ENCODE data around the gene SRSF5. TPM values are rescaled to one million over a fixed set of nuclear protein-coding genes. Genes with fewer than 3 reads are reported as not detected.
A peak's percentile ranks its signal among the peaks of the same experiment; 100 is the strongest.
"Not testable (repeated sequence)": the region's sequence is repeated elsewhere in the genome, so short reads cannot be mapped to it uniquely, and the experiment has no call there.

SRSF5 gene
- total RNA-seq = 100 to 1,000 TPM; 212 to 251 TPM
- long read RNA-seq, donor 1, transcript SRSF5-217 (8 exons, 1,500 nt) = major isoform, 13 of 42 reads
- long read RNA-seq, donor 1, partial matches to known transcripts = 6 of 42 reads
- long read RNA-seq, donor 1, other reads (novel, unspliced or antisense) = 18 of 42 reads
- long read RNA-seq, donor 2, transcript SRSF5-201 (8 exons, 1,638 nt) = minor isoform, 12 of 102 reads
- long read RNA-seq, donor 2, transcript SRSF5-217 (8 exons, 1,500 nt) = major isoform, 30 of 102 reads
- long read RNA-seq, donor 2, partial matches to known transcripts = 18 of 102 reads
- long read RNA-seq, donor 2, other reads (novel, unspliced or antisense) = 41 of 102 reads

DNA sequence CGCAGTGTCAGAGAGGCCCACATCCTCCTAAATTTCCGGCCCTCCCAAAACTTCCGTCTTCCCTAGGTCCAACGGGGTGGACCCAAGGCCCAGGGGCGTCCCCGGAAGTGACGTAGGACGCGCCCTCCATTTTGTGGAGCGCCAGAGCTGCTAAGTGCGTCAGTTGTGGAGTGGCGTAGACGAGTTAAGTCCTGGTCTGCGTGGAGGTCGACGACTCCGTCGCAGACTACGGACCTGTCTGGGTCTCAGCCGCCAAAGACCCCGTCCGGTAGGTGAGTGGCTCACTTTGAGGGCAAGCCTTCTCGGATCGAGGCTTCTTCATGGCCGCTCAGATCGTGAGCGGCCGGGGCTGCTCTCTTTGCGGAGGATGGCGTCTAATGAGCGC, at the start of gene SRSF5:
TSS of gene SRSF5 (plus strand) at position 159 of the 385 bp plus-strand sequence. CDS start 1,015 bp downstream, outside the sequence.
- intact Hi-C loops (cut with DNase I) = no loop called here
- peak; percentile 99 for DNase-seq (ENCODE audit: low spot score)

GRCh38 chr14:69718614-69719013, 48.3 kb upstream of the SRSF5 start:
- intact Hi-C loops (cut with DNase I) = loop anchor here in 1 of 2 donors (10.0 kb wide), 1 partner anchor 54 kb away; no protein-coding TSS in a partner anchor

DNA sequence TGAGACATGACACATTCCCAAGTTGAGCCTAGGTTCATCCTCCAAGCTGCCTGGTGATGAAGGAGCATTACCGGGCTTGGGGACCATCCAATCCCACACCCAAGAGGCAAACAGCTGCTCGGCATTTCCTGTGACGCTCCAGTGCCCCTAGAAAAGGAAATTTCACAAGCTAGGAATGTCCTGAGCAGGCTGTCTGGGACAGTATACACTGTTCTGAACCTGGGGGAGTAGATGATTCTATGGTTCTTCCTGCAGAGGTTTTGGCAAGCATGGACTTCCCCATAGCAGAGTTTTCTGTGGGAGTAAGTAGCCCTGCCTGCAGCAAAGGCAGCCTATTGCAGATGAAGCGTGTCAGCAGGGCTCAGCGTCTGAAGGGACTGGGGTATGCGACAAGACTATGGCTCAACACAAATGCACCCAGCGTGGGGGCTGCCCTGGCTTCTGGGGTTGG, 47.4 kb upstream of the SRSF5 start:
- intact Hi-C loops (cut with DNase I) = loop anchor here in 1 of 2 donors (10.0 kb wide), 1 partner anchor 55 kb away; no protein-coding TSS in a partner anchor
- no peak for DNase-seq (ENCODE audit: low spot score)

More at GRCh38 chr14:69718614-69719013, 48.3 kb upstream of the SRSF5 start:
- DNase-seq (ENCODE audit: low spot score) = not testable (repeated sequence)

GRCh38 chr14:69720912-69721311, 46.0 kb upstream of the SRSF5 start:
- DNase-seq (ENCODE audit: low spot score) = no peak
- intact Hi-C loops (cut with DNase I) = no loop called here

- DNase-seq (ENCODE audit: low spot score) = peak; percentile 96
- intact Hi-C loops (cut with DNase I) = loop anchor here (2.0 to 5.0 kb wide), 3 partner anchors 125 to 142 kb away; no protein-coding TSS in a partner anchor
Observed at GRCh38 chr14:69726761-69727511, 40.0 kb upstream of the SRSF5 start.

DNA sequence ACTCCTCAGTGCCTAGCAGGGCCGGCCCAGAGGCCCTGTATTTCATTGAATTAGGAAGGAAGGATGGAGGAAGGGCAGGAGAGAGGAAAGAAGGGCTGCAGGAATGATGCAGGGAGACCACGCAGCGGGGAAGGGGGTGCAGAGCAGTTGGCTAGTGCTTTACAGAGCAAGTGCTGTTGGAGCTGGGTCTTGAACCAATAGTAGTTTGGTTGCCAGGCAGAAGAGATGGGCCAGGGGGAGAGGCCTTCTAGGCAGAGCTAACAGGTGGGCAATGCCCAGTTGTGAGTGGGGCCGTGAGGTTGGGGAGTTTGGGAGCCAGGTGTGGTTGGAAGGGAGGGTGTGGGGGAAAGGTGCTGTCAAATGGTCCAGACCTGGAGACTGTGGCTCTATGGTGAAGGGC, 39.1 kb upstream of the SRSF5 start:
- no peak for DNase-seq (ENCODE audit: low spot score)
- intact Hi-C loops (cut with DNase I) = loop anchor here (2.0 to 5.0 kb wide), 3 partner anchors 126 to 143 kb away; no protein-coding TSS in a partner anchor

GRCh38 chr14:69731919-69732598, 34.9 kb upstream of the SRSF5 start:
- intact Hi-C loops (cut with DNase I); DNase-seq (ENCODE audit: low spot score): not testable (repeated sequence)

GRCh38 chr14:69736405-69736804, 30.5 kb upstream of the SRSF5 start:
- DNase-seq (ENCODE audit: low spot score); intact Hi-C loops (cut with DNase I): not testable (repeated sequence)

DNA sequence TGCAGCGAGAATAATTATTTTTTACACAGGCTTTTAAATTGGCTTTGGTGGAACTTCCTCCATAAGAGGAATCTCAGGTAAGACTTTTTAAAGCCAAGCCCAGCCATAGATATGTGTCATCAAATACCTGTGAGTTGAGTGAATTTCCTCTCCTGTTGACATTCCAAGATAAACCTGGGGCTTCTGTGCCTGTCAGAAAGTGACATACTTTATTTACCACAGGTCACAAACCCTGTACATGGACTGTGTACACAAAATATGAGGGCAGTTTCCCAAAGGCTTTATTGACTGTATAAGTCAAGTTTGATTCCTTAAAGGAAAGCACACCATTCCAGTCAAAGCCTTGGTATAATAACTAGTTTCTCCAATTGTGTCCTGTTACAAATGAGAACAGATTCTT, 25.9 kb upstream of the SRSF5 start:
- no peak for DNase-seq (ENCODE audit: low spot score)

DNA sequence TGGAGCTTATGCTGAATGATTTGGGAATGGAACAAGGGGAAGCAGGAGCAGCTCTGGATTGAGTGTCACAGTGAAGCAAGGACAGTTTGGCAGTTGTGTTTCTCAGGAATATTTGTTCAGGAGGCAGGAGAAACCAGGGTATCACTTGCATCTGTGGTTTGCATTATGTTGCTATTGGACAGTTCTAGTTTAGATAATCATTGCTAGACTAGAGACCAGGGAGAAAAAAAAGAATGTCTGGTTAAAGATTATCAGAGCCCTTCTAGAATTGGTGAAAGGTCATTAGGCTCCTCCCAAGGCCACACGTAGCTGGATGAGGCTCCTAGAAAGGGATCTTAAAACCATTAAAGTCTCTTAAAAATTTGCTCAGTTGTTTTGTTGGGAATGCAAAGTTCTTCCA, 17.0 kb upstream of the SRSF5 start:
- intact Hi-C loops (cut with DNase I) = no loop called here
- no peak for DNase-seq (ENCODE audit: low spot score)

More for the DNA sequence above, 25.9 kb upstream of the SRSF5 start:
- intact Hi-C loops (cut with DNase I) = no loop called here

DNA sequence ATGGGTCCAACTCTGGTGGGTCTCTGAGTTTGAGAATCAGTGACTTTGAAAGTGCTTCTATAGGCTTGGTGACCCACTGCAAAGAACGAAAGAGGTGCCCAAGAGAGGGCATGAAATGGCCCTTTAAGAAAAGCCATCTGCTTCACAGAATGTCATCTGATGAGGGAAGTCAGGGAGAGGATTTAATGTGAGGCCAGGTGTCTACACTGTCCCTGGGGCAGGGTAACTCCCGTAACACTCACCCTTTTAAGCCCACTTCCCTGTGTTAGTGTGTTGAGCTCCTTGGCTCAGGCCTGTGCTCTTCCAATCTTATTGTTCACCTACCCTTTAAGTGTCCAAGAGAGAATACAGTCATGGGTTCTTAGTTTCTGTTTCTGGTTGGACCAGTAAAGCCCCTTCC, 16.4 kb upstream of the SRSF5 start:
- no peak for DNase-seq (ENCODE audit: low spot score)
- intact Hi-C loops (cut with DNase I) = no loop called here

- DNase-seq (ENCODE audit: low spot score) = no peak
- intact Hi-C loops (cut with DNase I) = no loop called here
Observed at GRCh38 chr14:69752773-69753172, 14.2 kb upstream of the SRSF5 start.

DNA sequence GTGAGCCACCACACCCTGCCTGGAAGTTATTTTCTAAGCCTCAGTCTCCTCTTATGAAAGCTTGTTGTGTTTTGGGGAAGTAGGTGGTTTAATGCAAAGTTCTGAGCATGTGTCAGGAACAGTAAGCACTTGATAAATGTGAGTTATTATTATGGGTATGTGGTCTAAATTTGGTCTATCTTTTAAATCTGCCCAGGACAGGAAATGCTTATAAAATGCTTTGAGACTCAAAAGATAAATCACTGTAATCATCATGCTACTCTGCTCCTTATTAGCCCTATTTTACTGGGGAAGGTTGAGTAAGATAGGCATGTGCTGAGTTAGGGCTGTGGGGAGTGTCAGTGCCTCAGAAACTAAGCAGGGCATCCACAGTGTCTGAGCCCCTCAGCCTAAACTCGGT, 13.1 kb upstream of the SRSF5 start:
- no peak for DNase-seq (ENCODE audit: low spot score)
- intact Hi-C loops (cut with DNase I) = no loop called here

DNA sequence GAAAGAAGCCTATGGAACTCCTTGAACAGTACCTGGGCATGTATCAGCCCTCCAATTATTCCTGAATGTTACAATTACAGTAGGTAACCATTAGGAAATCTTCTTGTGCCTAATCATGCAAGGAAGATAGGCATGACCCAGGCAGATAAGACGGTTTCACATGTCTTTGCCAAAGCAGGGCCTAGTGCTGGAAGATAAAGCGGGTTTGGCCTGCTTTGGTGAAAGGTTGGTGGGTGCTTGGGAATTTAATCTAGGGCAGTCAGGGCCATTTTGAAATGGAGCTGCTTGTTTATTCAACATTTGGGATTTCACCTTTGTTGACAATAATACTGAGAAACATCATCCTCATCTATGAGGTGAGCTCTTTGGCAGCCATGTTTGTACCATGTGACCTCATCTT, 12.5 kb upstream of the SRSF5 start:
- DNase-seq (ENCODE audit: low spot score) = no peak
- intact Hi-C loops (cut with DNase I) = no loop called here

- no peak for DNase-seq (ENCODE audit: low spot score)
- intact Hi-C loops (cut with DNase I) = no loop called here
Observed at GRCh38 chr14:69755296-69755695, 11.6 kb upstream of the SRSF5 start.

DNA sequence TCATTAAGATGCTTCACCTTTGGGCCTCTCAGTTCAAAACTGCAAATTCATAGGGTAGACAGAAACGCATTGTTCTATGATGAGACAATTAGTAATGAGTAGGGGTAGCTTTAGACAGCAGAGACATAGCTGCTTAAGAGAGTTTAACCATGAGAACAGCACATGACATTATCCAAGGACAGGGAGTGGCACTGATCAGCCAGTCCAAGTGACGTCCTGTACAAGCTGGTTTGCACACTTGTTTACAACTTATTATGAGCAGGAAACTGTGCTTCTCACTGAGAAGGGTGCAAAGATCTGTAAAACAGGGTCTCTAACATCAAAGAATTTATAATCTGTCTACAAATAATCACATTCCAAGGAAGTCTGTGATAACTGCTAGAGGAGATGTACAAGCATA, 11.2 kb upstream of the SRSF5 start:
- DNase-seq (ENCODE audit: low spot score) = no peak
- intact Hi-C loops (cut with DNase I) = no loop called here

GRCh38 chr14:69756298-69756697, 10.6 kb upstream of the SRSF5 start:
- intact Hi-C loops (cut with DNase I) = no loop called here
- DNase-seq (ENCODE audit: low spot score) = no peak

- DNase-seq (ENCODE audit: low spot score) = no peak
- intact Hi-C loops (cut with DNase I) = no loop called here
Observed at GRCh38 chr14:69760810-69761209, 6.1 kb upstream of the SRSF5 start.

DNA sequence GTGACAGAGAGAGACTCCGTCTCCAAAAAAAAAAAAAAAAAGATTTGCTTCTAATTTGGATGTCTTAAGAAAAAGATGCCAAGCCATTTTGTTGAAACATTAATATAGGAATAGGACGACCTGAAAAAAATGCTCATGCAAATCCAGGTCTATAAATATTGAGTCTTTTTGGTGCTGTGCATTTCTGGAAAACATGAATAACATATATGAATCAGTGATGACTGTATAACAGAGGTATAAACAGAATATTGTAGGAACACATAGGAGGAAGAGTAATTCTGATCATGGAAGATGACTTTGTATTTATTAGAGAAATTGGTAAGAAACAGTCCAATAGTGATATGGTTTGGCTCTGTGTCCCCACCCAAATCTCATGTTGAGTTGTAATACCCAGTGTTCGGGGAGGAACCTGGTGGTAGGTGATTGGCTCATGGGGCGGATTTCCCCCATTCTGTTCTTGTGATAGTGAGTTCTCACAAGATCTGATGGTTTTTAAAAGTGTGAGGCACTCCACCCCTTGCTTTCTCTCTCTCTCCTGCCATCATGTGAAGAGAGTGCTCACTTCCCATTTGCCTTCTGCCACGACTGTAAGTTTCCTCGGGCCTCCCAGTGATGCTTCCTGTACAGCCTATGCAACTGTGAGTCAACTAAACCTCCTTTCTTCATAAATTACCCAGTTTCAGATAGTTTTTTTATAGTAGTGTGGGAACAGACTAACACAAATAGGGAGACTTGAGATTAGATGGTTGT, 3.0 kb upstream of the SRSF5 start:
- intact Hi-C loops (cut with DNase I) = no loop called here
- DNase-seq (ENCODE audit: low spot score) = no peak

Data from posterior vena cava (tissue), 2 donors.